Colon (tissue), 2 donors: ENCODE measurements around the gene RET.

Experiments used
- FAIRE-seq: peaks from 2 replicates; lab custom pipeline; 2012; peaks lifted over from hg19 to GRCh38; lab: Jason Lieb, UNC
- donor health status: control.
- donor health status: control.

RET gene

DNA sequence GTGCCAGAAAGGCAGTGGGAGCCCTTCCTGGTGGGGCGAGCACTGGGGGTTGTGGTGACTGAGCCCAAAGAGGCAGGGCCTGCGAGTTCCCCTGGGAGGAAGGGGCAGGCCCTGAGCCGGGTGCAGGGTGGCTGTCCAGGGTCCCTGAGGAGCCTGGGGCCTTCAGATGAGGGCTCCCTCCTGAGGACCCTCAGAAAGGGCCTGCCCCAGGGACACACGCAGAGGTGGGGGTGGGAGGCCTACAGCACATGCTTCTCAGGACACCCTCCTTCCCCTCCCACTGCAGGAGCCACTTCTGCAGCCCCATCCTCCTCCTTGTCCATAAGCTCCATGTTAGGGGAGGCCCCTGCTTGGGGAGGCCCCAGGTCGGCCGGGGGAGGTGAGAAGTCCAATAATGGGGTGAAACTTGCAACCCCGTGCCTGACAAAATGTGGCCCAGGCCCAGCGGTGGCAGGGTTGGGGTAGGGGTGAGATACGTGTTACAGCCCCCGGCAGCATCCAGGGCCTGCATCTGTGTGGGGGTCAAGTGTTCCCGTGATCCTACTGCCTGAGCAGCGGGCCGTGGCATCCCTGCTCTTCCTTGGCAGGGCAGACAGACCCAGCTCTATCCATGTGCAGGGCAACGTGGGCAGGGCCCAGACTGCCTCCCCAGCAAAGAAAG lies 31.8 kb upstream of the RET start:
- FAIRE-seq = no peak

DNA sequence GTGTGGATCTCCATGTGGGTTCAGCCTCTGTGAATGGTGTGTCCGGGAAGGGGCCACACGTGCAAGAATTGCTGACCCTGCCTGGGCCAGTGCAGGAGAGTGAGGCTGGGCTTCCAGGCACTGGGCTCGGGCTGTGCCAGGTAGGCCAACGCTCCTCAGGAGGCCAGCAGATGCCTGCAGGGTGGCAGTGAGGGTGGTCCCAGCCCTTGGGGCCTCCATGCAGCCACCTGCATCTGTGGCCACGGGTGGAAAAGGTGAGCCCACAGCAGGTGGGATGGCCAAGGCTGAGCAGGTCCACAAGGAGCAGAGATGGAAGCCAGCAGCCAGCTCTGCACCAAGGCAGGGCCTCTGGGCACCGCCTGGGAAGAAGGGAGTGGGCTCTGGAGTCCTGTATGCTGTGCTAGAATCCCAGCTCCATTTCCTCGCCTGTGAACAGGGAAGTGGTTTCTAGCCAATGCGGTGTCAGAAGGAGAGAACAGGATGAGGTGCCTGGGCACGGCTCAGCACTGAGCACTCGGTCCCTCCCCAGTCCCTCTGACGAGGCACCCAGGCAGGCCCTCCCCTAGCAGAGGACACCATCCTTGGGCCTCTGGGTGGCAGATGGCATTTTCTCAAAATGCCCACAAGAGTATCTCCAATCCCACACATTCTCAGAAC lies 31.1 kb upstream of the RET start:
- no peak for FAIRE-seq

DNA sequence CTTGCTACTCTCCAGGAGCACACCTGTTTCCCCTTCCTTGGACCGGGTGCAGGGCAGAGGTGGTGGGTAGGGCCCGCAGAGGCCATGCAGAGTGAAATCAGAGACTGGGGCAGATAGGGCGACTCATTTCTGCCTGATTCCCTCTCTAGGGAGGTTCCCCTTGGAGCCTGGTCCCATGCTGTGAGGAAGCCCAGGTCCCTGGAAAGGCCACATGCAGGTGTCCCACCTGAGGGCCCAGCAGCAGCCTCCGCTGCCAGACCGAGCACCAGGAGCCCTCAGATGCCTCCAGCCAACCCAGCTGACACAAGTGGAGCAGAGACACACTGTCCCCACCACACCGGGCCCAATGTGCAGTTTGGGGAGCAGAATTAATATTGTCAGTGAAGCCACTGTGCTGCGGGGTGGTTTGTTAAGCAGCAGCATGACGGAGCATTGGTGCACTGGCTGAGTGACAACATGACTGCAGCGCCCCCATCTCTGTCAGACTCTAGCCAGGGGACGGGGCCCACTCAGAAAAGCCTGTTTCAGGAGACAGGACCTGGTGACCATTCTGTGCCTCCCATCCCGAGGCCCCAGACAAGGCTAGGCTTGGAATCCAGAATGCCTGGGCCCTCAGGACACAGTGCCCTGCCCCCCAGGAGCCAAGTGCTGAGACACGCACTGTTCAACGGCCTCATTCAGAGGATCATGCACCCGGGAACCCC lies 30.4 kb upstream of the RET start:
- no peak for FAIRE-seq

DNA sequence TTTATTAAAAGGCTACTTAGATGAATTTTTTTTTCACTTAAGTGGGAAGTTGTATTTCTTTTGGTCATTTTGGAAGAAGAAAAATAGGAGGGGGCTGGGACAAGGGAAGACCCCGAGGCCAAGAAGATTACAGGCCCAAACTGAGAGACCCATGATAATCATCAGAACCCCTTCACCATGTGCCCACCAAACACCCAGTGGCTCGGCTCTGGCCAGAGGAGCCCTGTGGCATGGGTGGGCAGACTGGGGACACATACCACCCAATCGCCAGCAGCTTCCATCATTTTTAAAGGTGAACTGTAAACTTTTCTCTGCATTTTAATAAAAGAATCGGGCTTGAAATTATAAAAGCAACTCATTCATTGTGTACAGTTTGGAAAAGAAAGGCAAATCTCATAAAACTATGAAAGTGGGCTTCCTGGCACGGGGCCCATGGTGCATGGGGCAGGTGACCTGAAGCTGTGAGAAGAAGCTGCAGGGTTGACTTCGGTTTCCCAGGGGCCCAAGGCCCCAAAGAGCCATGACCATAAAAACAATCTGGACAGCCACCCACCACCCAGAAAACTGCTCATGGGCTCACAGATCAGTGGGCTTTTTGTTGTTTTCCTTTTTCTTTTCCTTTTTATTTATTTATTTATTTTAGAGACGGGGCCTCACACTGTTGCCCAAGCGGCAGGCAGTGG lies 29.4 kb upstream of the RET start:
- FAIRE-seq = no peak

DNA sequence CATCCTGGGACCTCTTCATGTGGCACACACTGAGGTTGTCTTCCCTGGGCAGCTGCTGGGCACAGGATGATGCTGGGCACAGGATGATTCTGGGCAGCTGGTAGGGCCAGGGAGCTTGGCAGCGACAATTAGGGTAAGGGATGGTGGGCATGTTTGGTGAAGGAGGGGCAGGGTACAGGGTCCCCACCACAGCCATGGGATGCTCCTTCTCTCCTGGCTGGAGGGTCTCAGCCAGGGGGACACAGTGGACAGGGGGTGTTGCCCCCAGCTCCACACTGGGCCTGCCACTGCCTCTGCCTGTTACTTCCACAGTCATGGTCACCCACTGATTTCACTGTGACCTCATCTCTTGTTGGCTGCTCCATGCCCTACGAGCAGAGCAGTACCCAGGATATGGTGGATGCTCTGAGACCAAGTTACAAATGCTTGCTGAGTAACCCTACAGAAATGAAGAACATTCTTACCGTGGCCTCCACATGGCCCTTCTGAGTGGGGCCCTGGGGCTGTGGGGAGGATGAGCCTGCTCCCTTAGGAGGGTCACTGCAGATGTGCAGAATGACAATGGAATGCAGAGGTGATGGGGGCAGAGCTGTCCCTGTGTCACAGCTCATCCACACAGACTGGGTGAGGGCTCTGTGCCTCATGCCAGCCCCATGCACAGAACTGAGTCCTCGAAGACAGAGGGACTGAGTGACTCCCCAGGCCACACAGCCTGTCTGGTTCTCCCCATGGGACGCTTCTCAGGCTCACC lies 28.4 kb upstream of the RET start:
- FAIRE-seq = no peak

DNA sequence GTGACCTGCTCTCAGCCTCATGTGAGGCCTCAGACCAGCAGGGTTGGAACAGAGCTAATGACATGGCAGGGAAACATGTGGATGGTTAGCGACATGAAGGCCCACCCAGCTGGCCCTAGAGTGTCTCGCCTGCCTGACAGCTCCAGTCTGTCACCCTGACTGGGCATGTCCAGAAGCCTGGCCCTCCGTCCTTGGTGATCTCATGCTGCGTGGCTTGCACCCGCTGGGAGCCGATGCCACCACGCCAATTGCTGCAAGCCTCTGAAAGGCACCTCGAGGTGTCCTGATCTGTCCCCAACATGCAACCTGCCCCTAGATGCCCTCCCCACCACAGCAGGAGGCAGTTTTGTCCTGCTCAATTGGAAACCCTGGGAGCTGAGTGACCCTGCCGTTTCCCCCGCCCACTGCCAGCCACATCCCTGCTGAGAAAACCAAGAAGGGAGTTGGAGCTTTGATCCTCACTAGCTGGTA lies 27.8 kb upstream of the RET start:
- FAIRE-seq = no peak

DNA sequence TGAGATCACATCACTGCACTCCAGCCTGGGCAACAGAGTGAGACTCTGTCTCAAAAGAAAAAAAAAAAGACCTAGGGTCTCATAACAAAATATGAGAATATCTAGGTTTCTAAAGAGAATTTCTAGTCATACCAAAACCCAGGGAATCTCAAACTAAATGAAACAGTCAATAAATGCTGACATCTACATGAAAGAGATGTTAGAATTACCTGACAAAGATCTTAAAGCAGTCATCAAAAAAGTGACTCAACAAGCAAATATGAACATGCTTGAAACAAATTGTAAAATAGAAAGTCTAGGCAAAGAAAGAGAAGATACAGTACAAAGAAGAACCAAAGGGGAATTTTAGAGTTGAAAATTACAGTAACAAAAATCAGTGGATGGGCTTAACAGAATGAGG lies 26.9 kb upstream of the RET start:
- FAIRE-seq = no peak

DNA sequence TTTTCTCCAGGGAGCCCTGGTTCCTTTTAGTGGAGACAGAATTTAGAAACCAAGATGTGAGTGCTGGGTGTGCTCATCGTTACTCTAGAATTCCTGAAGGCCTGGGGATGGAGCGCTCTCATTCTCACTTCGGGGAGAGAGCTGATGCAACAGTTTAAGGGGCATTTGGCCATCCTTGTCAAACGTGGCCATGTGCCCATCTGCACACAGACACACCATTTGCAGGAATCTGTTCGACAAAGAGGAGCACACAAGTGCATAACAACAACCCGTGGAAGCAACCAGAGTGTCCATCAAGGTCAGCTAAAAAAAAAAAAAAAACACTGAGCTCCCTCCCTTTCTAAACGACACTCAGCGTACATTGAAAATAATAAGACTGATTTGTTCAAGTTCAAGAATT lies 23.0 kb upstream of the RET start:
- FAIRE-seq = no peak

DNA sequence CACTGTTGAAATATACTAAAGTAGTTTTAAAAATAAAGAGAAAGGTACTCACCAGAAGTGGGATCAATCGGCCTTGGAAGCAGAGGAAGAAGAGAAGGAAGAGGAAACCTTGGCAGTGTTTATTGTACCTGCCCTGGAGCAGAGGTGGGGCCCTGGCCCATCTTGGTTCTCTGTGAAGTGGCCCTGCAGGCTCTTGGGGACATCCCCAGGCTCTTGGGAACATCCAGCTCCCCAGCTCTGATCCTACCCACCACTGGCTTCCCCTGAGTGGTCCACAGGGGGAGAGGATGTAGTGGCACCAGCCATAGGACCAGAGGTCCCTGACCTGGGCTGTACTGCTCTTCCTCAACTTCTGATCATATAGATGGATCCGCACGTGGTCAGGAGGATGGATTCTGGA lies 22.3 kb upstream of the RET start:
- no peak for FAIRE-seq

DNA sequence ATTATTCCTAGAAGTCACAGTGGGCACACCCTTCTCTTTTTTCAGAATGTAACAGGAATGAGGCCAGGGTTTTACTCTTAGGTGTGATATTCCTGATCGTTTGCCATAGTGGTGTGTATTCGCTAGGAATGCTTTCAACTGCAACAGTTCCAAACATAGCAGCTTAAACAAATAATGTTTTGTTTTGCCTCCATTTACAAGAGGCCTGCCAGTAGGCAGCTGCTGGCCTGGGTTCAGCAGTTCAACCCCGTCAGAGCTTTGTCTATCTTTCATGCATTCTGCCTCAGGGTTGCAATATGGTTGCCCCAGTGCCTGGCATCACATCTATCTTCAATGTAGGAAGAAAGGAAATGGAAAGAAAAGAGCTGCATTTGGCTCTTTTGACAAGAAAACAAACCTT lies 21.7 kb upstream of the RET start:
- no peak for FAIRE-seq

DNA sequence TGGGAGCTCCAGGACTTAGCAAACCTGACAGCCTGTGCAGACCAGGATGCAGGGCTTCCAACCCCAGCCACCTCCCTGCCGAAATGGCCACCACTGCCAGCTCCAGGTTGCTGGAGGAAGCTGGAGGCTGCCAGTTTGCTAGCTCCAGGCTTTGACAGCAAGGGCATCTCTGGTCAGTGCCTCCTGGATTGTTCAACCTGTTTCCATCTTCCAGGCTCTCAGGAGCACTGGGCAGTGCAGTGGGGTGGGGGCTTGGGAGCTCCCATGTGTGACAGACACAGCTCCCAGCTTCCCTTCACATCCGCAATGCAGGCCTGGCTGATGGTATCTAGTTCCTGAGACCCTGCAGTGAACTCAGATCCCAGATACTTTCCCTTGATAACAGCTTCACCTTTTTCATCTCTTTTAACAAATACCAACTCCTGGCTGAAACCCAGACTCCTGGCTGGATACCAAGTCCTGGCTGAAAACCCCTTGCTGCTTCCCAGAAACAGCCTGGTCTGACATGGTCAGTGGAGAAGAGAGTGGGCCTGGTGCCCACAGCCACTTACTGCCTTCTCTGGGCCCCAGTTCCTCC lies 20.8 kb upstream of the RET start:
- no peak for FAIRE-seq

DNA sequence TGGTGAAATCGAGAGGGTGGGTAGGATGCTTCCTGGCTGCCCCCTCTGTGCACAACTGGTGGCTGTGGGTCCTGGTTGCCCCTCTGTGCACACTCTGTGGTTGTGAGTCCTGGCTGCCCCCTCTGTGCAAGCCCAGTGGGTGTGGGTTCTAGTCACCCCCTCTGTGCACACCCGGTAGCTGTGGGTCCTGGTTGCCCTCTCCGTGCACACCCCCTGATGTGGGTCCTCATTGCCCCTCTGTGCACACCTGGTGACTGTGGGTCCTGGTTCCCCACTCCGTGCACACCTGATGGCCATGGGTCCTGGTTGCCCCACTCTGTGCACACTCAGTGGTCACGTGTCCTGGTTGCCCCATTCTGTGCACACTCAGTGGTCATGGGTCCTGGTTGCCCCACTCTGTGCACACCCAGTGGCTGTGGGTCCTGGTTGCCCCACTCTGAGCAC lies 20.3 kb upstream of the RET start:
- no peak for FAIRE-seq

DNA sequence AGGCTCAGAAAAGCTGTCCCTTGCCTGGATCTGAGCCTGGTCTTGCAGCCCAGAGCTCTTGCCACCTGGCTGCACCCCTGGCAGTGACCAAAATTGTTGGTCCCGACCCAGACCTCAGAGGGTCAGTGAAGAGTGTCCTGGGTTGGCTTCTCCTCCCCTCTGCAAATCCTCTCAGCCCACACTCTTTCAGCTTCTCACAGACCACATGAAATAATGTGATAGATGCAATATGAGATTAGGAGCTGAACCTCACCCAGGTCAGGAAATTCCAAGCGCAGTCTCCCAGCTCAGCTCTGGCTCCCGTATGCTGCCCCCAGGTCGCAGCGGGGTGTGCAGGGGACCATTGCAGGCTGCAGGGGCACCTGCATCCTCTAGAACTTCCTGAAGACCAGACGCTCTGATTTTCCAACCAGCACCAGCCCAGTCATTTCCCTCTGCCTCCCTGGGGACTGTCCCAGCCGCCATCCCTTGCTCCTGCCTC lies 19.6 kb upstream of the RET start:
- no peak for FAIRE-seq

DNA sequence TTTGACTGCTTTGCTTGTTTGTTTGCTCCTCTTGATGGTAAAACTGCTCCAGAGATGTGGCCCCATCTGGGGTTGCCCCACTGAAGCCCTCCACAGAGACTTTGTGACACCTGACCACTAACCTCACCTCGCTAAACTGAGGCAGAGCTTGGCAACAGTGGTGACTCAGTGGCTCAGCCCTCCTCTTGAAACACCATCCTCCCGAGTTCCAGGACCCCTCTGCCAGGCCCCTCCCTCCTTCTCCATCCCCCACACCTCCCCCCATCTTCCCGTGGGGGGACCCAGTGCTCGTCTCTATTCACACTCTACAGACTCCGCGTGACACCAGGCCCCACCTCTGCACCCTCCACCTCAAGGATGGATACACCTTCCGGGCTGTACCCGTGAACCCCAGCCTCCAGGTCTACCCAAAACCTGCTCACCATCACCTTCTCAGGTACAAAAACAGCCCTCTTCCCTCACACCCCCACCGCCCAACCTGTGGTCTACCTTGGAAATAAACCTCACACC lies 19.0 kb upstream of the RET start:
- FAIRE-seq = no peak

DNA sequence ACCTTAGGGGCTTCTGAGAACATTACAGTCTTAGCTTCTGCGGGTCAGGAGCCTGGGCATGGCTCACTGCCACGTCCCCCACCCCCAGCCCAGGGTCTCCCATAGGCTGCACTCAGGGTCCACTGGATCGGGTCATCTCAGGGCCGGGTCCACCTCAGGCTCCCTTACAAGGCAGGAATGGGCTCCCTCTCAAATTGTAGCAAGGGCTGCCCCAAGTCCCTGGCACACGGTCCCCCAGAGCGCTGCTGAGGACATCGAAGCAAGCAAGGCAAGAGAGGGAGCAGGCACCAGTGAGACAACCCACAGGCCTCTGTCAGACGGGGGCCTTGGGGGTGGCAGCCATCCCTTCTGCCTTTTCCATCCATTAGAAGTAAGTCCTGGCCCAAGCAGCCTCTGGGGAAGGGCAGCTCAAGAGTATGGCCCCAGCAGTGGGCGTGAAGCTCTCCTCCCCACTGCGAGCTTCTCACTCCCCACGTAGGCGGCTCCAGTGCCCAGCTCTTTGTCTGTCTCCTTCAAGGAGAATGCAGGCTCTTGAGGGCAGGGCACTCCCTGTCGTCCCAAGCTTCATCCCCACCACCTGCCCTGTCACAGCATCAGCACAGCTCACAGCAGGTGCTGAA lies 18.0 kb upstream of the RET start:
- no peak for FAIRE-seq

DNA sequence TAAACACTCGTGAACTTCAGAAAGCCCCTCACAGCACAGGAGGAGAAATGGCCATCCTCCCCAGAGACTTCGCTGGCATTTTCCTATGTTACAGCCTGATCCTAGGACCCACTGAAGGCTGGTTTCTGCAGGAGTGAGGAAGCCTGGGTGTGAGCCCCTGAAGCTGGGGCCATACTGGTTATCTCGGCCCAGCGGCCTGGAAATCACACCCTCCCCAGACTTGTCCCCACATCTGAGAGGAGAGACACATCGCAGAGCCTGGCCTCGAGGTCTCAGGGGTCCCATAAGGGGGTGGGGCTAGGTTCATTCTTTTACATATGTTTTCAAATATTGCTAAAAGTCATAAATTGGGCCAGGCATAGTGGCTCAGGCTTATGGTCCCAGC lies 17.5 kb upstream of the RET start:
- FAIRE-seq = no peak

DNA sequence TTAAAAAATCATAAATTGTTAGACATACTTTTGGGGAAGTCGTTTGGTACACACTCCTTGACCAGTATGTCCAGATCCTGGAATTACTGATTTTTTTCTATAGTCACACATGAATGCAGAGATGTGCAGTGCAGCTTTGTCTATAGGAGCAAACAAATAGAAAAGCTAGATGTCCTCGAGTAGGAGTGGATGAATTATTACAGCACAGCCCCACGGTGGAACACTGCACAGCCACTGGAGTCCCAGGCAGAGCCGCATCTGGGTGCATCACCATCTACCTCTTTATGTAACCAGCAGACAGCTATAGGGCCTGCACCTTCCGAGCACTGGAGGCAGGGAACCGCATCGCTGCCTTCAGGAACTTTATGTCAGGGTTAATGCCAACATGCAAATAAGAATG lies 17.0 kb upstream of the RET start:
- no peak for FAIRE-seq

DNA sequence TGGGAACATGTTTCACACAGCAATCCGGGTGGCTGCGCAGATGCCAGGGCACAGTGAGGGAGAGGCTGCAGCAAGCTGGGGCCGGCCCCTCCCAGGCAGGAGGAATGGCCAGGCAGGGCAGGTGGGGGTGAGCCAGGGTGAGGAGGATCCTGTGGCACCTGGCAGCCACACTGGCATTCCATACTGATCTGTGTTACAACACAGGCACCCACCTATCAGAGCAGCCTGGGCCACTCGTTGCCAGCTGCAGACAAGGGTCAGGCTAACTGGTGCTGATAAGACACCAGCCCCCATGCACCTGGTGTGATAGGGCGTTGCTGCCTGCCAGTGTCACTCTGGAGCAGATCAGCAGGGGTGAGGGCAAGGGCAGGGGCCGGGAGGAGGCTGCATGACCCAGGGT lies 16.6 kb upstream of the RET start:
- FAIRE-seq = no peak

DNA sequence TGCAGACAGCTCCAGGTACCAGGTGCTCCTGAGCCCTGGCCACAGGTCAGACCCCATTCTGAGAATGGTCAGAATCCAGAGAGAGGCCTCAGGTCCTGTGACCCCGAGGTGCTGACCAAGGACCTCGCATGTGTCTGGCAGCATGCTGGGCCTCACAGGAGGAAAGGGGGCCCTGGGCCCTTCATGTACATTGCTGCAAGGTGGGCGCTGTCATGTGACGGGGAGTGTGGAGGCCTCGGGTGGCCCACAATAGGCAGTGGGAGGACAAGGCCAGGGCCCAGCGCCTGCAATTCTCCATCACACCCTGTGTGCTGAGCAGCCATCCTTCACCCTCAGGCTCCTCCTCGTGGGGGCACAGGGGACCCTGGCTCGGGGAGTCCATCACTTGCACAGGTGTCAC lies 15.5 kb upstream of the RET start:
- no peak for FAIRE-seq

DNA sequence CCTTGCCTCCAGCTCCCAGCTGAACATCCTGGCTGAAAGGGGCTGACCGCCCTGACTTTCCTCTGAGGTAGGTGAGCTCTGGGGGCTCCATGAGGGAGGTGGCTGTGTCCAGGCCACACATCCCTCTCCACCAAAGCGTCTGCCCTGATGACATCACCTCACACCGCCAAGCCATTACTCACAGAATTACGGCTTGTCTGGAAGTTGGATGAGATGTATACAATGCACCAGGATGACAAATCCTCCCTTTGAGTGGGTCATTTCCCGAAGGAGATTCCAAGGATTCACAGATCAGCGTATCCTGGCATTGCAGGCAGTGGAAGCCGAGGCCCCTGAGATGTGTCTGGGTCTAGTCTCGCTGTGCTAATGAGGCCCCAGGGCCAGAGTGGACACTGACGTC lies 15.1 kb upstream of the RET start:
- no peak for FAIRE-seq
